Adrenal gland (tissue), 5 donors: ENCODE measurements around the gene PSMD14.
"Not testable (repeated sequence)": the region's sequence is repeated elsewhere in the genome, so short reads cannot be mapped to it uniquely, and the experiment has no call there.

Source experiments
- POLR2A ChIP-seq, 2 donors: fragments of 450-650 bp; IDR thresholded peaks; one replicate each; pipeline ENCODE4 v1.6.1; 2017; ENCODE audit warnings: antibody characterized with exemption in 2 of 2, mild to moderate bottlenecking in 2 of 2, moderate library complexity in 1 of 2
- TF ChIP-seq, protein P1 (sequence below), 6 experiments: fragments of 450-650 bp in 4 of 6; fragments of 200-600 bp in 2 of 6; sonication (generic) in 1 of 6; IDR thresholded peaks; 1 replicate in 5 of 6; 2 replicates in 1 of 6; pipeline versions ENCODE4 v1.5.1 to v1.8.0; 2016 to 2021; ENCODE audit warnings: antibody characterized with exemption in 6 of 6, mild to moderate bottlenecking in 2 of 6, moderate library complexity in 1 of 6
- donor health status: DM: no; HTN: no; CAD: no.

DNA sequence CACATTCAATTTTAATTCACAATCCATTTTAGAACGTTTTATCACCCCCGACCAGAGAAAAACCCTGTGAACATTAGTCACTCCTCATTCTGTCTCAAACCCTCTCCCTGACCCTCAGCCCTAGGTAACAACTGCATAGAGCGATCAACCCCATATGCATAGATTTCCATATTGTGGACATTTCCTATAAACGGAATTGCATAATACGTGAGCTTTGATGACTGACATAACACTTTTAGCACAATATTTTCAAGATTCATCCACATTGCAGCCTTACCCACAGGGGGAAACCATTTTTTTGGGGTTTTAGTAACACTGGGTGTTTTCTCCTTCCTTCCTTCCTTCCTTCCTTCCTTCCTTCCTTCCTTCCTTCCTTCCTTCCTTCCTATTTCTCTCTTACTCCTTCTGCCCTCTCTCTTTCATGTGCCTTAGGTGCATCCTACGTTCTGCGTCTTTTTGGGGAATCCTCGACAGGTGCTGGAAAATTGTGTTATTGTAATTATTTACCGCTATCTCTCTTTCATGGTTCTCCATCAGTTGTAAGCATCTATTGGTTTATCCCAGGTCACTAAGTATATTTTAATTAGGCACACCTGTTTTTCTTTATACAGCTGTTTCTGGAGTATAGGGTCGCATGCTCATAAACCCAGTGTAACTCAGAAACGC, 29.5 kb upstream of the PSMD14 start:
- TF ChIP-seq, protein P1, sequence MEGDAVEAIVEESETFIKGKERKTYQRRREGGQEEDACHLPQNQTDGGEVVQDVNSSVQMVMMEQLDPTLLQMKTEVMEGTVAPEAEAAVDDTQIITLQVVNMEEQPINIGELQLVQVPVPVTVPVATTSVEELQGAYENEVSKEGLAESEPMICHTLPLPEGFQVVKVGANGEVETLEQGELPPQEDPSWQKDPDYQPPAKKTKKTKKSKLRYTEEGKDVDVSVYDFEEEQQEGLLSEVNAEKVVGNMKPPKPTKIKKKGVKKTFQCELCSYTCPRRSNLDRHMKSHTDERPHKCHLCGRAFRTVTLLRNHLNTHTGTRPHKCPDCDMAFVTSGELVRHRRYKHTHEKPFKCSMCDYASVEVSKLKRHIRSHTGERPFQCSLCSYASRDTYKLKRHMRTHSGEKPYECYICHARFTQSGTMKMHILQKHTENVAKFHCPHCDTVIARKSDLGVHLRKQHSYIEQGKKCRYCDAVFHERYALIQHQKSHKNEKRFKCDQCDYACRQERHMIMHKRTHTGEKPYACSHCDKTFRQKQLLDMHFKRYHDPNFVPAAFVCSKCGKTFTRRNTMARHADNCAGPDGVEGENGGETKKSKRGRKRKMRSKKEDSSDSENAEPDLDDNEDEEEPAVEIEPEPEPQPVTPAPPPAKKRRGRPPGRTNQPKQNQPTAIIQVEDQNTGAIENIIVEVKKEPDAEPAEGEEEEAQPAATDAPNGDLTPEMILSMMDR (IDR thresholded peaks at IDR 0.05), result not testable (repeated sequence)
- not testable (repeated sequence) for TF ChIP-seq POLR2A (IDR thresholded peaks at IDR 0.05)
